ENCODE measurements around the gene ACCS.

Gene ACCS

DNA sequence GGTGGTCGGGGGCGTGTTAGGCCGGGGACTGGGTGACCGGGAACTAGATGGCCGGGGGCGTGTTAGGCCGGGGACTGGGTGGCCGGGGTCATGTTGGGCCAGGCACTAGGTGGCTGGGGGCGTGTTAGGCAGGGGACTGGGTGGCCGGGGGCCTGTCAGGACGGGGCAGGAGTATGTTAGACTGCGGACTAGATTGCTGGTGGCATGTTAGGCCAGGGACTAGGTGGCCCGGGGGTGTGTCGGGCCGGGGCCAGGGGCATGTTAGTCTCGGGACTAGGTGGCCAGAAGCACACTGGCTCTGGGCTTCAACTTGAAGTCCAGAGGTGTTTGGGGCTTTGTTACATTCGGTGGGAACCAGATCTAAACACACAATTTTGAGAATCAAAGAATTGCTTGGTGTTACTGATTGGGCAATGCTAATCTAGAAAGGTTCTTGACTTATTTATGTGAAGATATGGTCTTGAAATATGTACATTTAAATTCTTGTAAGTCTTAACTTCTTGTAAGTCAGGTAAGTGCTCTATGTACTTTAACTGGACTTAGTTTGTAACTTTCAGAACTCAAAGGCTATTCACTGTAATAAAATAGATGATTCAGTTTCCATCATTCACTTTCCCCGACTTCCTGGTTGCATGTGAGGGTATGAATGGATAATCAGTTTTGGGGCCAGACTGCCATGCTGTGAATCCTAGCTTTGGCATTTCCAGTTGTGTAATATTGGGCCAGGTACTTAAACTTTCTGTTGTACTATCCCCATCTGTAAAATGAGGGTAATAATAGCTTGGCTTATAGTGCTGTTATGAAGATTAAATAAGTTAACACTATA, 30.5 kb downstream of the ACCS start:
- no peak for DNase-seq (ENCODE audit: low read depth)
- H3K4me3 ChIP-seq (ENCODE audit: low read depth, low read length) = peak overlapping the region; percentile 79

DNA sequence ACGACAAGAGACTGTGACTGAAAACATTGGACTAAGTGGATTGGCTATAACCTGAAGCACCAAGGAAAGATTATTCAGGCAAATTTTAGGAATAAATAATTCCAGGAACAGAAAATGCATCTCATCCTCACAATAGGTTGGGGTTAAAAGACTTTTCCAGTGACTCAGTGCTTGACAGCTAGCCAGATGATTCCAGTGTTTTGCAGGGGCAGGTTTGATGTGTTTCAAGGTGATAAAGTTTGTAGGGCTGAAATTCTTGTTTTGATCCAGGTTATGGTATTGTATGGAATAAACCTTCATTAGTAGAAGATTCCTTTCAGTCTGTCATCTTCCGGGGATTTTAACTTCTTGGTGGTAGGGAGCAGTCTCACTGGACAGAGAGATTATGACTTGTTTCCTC, 31.8 kb downstream of the ACCS start:
- TF ChIP-seq, protein P1, sequence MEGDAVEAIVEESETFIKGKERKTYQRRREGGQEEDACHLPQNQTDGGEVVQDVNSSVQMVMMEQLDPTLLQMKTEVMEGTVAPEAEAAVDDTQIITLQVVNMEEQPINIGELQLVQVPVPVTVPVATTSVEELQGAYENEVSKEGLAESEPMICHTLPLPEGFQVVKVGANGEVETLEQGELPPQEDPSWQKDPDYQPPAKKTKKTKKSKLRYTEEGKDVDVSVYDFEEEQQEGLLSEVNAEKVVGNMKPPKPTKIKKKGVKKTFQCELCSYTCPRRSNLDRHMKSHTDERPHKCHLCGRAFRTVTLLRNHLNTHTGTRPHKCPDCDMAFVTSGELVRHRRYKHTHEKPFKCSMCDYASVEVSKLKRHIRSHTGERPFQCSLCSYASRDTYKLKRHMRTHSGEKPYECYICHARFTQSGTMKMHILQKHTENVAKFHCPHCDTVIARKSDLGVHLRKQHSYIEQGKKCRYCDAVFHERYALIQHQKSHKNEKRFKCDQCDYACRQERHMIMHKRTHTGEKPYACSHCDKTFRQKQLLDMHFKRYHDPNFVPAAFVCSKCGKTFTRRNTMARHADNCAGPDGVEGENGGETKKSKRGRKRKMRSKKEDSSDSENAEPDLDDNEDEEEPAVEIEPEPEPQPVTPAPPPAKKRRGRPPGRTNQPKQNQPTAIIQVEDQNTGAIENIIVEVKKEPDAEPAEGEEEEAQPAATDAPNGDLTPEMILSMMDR (conservative IDR thresholded peaks at IDR 0.05; ENCODE audit: low read depth, low read length) = no peak
- H3K4me3 ChIP-seq (ENCODE audit: low read depth, low read length) = no peak overlapping the region
- DNase-seq (ENCODE audit: low read depth) = no peak

More for the DNA sequence above, 30.5 kb downstream of the ACCS start:
- TF ChIP-seq, protein P1 (conservative IDR thresholded peaks at IDR 0.05; ENCODE audit: low read depth, low read length) = no peak

DNA sequence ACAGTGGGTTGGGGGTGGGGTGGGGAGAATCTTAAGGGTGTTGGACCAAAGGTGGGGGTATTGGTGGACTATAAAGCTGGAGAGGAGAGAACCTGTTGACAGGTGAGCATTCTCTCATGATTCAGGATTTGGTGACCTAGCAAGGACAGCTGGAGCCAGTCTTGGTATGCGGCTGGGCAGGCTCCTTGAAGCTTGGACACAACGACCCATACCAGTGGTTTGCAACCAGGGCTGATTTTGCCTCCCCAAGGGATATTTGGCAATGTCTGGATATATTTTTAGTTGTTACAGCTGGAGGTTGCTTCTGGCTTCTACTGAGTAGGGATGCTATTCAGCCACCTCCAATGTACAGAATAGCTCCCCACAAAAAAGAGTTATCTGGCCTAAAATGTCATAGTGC, 35.0 kb downstream of the ACCS start:
- no peak overlapping the region for H3K4me3 ChIP-seq (ENCODE audit: low read depth, low read length)
- TF ChIP-seq, protein P1 (conservative IDR thresholded peaks at IDR 0.05; ENCODE audit: low read depth, low read length) = no peak
- DNase-seq (ENCODE audit: low read depth) = no peak

DNA sequence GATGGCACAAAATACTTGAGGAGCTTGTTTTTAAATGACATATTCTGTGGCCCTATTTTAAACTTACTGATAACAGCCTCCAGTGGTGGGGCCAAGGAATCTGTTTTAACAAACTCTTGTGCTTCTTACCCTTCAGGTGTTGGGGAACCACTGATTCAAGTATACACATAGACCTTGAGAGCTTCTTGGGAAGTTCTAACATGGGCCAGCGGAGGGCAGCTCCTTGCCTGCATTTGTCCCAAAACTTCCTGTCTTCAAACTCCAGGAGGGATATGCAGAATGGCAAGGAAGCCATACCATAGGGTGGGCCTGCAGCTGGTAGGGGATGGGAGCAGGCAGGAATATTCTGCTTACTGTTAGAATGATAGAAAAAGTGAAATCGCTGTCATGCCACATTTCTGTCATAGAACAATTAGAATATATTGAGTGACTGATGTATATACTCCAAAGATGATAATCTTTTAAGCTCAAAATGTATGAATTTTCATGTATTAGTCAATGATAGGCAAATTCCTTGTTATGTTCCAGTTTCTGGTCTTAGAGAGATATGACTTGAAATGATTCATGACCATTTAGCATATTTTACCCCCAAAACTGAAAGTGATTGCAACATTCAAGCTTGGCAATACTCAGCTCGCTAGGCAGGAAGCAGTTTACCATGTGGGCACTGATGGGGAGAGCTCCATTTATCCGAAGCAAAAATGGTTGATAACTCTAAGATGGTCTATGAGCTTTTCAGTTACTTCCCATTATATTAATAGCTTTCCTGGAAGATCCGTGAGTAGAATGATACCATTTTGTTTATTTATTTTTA, 38.6 kb downstream of the ACCS start:
- peak; percentile 28 for DNase-seq (ENCODE audit: low read depth)

DNA sequence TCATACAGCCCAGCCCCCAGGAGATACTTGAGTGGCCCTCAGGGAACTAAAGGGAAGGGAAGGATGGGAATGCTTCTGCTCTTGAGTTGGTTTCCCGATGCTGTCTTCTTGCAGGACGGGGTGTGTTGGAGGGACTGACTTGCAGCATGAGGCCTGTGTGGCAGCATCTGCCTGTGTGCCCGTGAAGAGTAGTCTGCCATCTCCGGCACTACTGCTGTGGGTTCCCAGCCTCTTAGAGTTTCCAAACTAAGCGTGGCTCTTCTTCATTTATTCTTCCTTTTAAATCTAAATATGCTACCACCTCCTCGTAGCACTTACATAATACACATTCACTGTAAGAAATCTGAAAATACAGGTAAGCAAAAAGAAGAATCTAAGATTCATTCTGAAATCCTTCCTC, 42.2 kb downstream of the ACCS start:
- no peak for DNase-seq (ENCODE audit: low read depth)
- TF ChIP-seq, protein P1 (conservative IDR thresholded peaks at IDR 0.05; ENCODE audit: low read depth, low read length) = no peak
- no peak overlapping the region for H3K4me3 ChIP-seq (ENCODE audit: low read depth, low read length)

More for the DNA sequence above, 38.6 kb downstream of the ACCS start:
- TF ChIP-seq, protein P1 (conservative IDR thresholded peaks at IDR 0.05; ENCODE audit: low read depth, low read length) = peak; percentile 30
- H3K4me3 ChIP-seq (ENCODE audit: low read depth, low read length) = no peak overlapping the region

DNA sequence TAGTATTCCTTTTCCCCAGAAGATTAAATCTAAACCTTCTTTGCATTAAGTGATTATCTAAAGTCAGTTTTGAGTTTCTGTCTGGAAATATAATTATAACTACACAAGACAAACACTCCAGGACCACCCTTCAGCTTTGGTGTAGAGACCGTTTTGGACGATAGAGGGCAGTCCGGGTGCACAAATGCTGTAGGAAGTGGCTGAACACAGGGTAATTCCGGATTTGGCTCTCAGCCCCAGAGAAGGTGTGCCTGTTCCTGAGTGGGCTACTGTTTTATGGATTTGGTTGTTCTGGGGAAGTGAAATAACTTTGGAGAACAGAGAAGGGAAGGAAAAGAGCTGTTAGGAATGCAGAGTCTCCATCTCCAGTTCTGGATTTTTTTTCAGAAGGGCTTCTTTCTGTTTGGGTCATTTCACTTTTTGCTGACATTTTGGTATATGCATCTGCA, 44.2 kb downstream of the ACCS start:
- TF ChIP-seq, protein P1 (conservative IDR thresholded peaks at IDR 0.05; ENCODE audit: low read depth, low read length) = peak; percentile 96
- no peak overlapping the region for H3K4me3 ChIP-seq (ENCODE audit: low read depth, low read length)
- peak; percentile 72 for DNase-seq (ENCODE audit: low read depth)

Measured in choroid plexus epithelial cell (primary cell).